ENCODE data around the gene ARSH. TPM values are rescaled to one million over a fixed set of nuclear protein-coding genes. Genes with fewer than 3 reads are reported as not detected.
"Not testable (repeated sequence)": the region's sequence is repeated elsewhere in the genome, so short reads cannot be mapped to it uniquely, and the experiment has no call there.

Gene ARSH
- total RNA-seq, 4 donors from 2014 or later = 0.99 TPM; not detected in 3

DNA sequence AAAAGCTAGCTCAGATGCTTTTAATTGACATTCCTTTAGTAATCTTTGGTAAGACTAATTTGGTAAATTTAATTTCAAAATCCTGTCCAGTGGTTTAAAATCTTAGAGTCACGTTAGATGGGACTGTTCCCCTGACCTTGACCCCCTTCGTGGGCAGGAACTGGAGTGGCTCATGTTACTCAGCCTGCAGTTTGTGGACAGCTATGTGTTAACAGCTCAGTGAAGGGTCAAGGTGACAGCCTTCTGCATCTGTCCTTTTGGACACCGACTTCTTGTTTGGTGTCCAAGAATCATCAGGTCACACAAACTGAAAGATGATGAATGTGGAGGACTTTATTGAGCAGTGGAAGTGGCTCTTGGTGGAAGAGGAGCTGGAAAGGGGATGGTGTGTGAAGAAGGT, 37.9 kb downstream of the ARSH start:
- H3K9me3 ChIP-seq = no peaks in the 10 kb centered on the region
- WGBS = 80% methylated on average over 3 of the region's 3 CpGs
- no peaks in the 10 kb centered on the region for H3K36me3 ChIP-seq
- no peak overlapping the region for H3K27ac ChIP-seq
- no peaks in the 10 kb centered on the region for H3K27me3 ChIP-seq
- no peaks in the 10 kb centered on the region for H3K4me1 ChIP-seq
- no peak for TF ChIP-seq POLR2A (IDR thresholded peaks at IDR 0.05)
- no peak for TF ChIP-seq EP300 (IDR thresholded peaks at IDR 0.05)
- TF ChIP-seq, protein P1, sequence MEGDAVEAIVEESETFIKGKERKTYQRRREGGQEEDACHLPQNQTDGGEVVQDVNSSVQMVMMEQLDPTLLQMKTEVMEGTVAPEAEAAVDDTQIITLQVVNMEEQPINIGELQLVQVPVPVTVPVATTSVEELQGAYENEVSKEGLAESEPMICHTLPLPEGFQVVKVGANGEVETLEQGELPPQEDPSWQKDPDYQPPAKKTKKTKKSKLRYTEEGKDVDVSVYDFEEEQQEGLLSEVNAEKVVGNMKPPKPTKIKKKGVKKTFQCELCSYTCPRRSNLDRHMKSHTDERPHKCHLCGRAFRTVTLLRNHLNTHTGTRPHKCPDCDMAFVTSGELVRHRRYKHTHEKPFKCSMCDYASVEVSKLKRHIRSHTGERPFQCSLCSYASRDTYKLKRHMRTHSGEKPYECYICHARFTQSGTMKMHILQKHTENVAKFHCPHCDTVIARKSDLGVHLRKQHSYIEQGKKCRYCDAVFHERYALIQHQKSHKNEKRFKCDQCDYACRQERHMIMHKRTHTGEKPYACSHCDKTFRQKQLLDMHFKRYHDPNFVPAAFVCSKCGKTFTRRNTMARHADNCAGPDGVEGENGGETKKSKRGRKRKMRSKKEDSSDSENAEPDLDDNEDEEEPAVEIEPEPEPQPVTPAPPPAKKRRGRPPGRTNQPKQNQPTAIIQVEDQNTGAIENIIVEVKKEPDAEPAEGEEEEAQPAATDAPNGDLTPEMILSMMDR (IDR thresholded peaks at IDR 0.05) = no peak
- no peak for TF ChIP-seq POLR2AphosphoS5 (IDR thresholded peaks at IDR 0.05)
- no peak overlapping the region for H3K4me3 ChIP-seq
- no peak for DNase-seq (ENCODE audit: low spot score in 2 of 2)

DNA sequence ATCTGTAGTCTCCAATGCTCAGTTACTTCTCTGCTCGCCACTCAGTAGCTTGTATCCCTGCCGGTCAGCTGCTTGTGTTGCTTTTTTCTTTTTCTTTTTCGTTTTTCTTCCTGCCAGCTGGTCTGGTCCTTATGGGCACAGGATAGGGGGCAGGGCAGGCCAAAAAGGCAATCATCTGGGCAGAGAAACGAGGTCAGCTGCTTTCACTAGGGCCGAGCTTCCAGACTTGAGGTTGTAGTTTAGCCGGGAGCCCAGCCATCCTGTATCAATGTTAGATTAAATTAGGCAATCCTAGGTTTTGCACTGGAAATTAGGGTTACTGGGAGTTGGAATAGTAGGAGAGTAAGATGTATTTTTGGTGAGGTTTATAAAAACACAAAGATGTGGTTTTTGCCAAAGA, 38.3 kb downstream of the ARSH start:
- Histone ChIP-seq H3K36me3 (no peaks in the 10 kb centered on the region), H3K4me1 (no peaks in the 10 kb centered on the region), H3K27ac (no peak overlapping the region), H3K27me3 (no peaks in the 10 kb centered on the region), H3K9me3 (no peaks in the 10 kb centered on the region), H3K4me3 (no peak overlapping the region)
- TF ChIP-seq, protein P1 (IDR thresholded peaks at IDR 0.05) = no peak
- TF ChIP-seq POLR2A (IDR thresholded peaks at IDR 0.05) = no peak
- TF ChIP-seq POLR2AphosphoS5 (IDR thresholded peaks at IDR 0.05) = no peak
- TF ChIP-seq EP300 (IDR thresholded peaks at IDR 0.05) = no peak
- no peak for DNase-seq (ENCODE audit: low spot score in 2 of 2)
- 78% methylated on average over 6 of the region's 6 CpGs for WGBS

DNA sequence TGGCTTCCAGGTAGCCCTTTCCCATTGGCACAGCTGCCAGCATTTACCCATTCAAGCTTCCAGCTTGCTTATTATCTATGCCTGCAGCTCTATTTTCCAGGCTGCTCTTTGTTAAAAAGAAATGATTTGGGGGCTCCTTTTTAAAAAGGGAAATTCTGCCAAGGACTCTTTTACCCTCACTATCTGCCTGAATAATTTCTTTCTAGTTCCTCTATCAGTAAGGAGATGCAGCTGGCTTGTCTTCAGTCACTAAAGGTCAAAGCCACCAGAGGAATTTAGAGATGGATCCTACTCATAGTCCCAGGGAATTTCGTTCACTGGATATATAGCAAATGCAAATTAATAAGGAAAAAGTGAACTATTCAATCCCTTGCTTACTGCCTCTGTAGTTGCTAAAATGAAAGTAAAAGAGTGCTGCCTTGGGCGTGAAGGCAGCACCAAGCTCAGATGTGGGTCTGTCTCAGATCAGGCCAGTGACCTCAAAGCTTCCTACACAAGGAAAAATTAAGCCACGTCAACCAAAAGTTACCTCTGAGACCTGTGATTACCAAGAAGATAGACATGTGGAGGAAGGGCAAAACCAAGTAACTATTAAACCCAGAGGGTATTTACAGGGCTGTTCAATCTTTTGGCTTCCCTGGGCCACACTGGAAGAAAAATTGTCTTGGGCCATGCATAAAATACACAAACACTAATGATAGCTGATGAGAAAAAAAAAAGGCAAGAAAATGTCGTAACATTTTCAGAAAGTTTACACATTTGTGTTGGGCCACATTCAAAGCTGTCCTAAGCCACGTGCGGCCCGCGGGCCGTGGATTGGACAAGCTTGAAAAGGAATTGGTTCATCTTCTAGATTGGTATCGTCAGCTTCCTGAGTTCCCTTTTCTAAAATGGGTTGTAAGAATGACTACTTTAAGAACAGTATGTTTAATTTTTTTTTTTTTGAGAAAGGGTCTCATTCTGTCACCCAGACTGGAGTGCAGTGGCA, 40.2 kb downstream of the ARSH start:
- 81% methylated on average over 10 of the region's 10 CpGs for WGBS
- TF ChIP-seq, protein P1 (IDR thresholded peaks at IDR 0.05) = no peak
- TF ChIP-seq POLR2AphosphoS5 (IDR thresholded peaks at IDR 0.05) (no peak), EP300 (IDR thresholded peaks at IDR 0.05) (no peak), POLR2A (IDR thresholded peaks at IDR 0.05) (no peak)
- Histone ChIP-seq H3K9me3 (no peaks in the 10 kb centered on the region), H3K27me3 (no peaks in the 10 kb centered on the region), H3K4me1 (no peaks in the 10 kb centered on the region), H3K36me3 (no peaks in the 10 kb centered on the region), H3K27ac (no peak overlapping the region), H3K4me3 (no peak overlapping the region)
- DNase-seq (ENCODE audit: low spot score in 2 of 2) = no peak

DNA sequence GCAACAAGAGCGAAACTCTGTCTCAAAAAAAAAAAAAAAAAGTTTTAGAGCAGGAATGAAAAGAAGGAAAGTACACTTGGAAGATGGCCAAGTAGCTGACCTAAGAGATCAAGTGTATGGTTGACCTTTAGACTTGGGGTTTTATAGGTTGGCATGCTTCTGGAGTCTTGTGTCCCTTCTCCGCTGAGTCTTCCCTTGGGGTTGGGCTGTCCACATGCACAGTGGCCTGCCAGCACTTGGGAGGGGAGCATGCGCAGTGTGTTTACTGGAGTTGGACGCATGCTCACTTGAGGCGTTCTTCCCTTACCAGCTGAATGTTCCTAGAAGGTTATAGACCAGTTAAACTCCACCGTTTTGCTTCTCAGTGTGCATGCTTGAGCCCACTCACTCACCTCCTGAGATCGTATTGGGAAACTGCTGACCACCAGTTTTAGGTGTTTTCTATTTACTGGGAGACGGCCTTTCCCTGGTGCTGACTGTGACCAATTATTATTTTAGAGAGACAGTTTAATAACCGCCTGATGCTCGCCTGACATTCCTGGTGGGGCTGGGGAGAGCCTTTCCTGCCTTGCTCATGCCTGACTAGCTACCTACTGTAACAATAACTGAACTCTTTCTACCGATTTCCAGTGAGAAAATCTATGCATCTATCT, 44.3 kb downstream of the ARSH start:
- not testable (repeated sequence) for H3K4me1 ChIP-seq; DNase-seq (ENCODE audit: low spot score in 2 of 2); H3K36me3 ChIP-seq; H3K9me3 ChIP-seq; H3K27me3 ChIP-seq; H3K27ac ChIP-seq; H3K4me3 ChIP-seq
- 90% methylated on average over 10 of the region's 11 CpGs for WGBS

DNA sequence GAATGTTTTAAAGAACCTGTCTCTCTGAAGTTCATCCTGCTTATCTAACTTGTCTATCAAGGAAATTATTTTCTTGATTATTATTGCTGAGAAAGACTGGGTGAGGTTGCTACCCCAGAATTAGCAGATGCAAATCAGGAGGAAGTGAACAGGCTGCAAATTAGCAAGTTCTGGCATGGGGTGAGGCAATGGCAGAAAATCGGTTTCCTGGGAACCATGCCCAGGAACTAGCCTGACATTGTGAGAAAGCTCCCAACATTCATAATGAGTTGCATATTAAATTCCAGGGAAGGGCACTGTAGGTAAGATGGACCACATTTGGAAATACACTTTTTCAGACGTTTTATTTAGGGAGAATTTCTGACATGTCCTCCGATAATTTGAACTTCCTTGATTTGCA, 46.5 kb downstream of the ARSH start:
- H3K4me3 ChIP-seq = no peak overlapping the region
- no peak for DNase-seq (ENCODE audit: low spot score in 2 of 2)
- no peak for TF ChIP-seq POLR2AphosphoS5 (IDR thresholded peaks at IDR 0.05)
- no peak for TF ChIP-seq POLR2A (IDR thresholded peaks at IDR 0.05)
- TF ChIP-seq, protein P1 (IDR thresholded peaks at IDR 0.05) = no peak
- no peak for TF ChIP-seq EP300 (IDR thresholded peaks at IDR 0.05)
- no peaks in the 10 kb centered on the region for H3K36me3 ChIP-seq
- H3K9me3 ChIP-seq = no peaks in the 10 kb centered on the region
- H3K27ac ChIP-seq = no peak overlapping the region
- peaks cover 3% of the 10 kb centered on the region for H3K4me1 ChIP-seq
- no peaks in the 10 kb centered on the region for H3K27me3 ChIP-seq
- WGBS = 32% methylated on average over 3 of the region's 3 CpGs

Measured in suprapubic skin (tissue), 4 donors.